IMR-90 (cell line): Measurements from ENCODE around the gene CCDC120. TPM values are rescaled to one million over a fixed set of nuclear protein-coding genes. Genes with fewer than 3 reads are reported as not detected.

Experiments used
- ATAC-seq: fragments of 200-7000 bp; cut with Tn5 transposase; 2 replicates; pipeline ENCODE4 v1.9.1; 2020; ENCODE audit warnings: low read depth, mild to moderate bottlenecking, moderate library complexity
- BruUV-seq: library from RNA; stranded (reverse); fragments of 400-500 nt; replicated peaks from 2 replicates; lab custom pipeline; 2021; lab: Mats Ljungman, UMichigan
- CTCF ChIA-PET: fragments of 300-600 bp; formaldehyde crosslinking; extraction: SDS; loops from one replicate; lab custom pipeline; 2021; ENCODE audit warnings: antibody characterized with exemption; lab: Yijun Ruan, JAX
- POLR2A ChIA-PET: fragments of 300-600 bp; sonication (Branson Sonifier 250); formaldehyde crosslinking; loops from one replicate; lab custom pipeline; 2022; ENCODE audit warnings: antibody characterized with exemption; ENCODE audit not compliant: unreplicated experiment; lab: Charles Lee
- DNase-seq: peaks from one replicate; pipeline ENCODE4 v3.0.0; 2013
- H2AFZ ChIP-seq: replicated peaks from 2 replicates; pipeline ENCODE3; 2013; ENCODE audit warnings: low read length, mild to moderate bottlenecking; ENCODE audit not compliant: poor library complexity
- H2AK5ac ChIP-seq: 2 replicates; pipeline ENCODE4 v1.6.1; 2013; ENCODE audit warnings: low read depth, low read length, inconsistent platforms
- H2AK9ac ChIP-seq: replicated peaks from 2 replicates; pipeline ENCODE3; 2013; ENCODE audit warnings: mild to moderate bottlenecking, low read depth, low read length, moderate library complexity; ENCODE audit not compliant: poor library complexity
- H2BK120ac ChIP-seq: 2 replicates; pipeline ENCODE4 v1.6.1; 2013; ENCODE audit warnings: low read depth, low read length, inconsistent platforms
- H2BK15ac ChIP-seq: 3 replicates; pipeline ENCODE4 v1.6.1; 2013; ENCODE audit warnings: low read depth, low read length, inconsistent platforms
- H2BK20ac ChIP-seq: 2 replicates; pipeline ENCODE4 v1.6.1; 2013; ENCODE audit warnings: low read depth, mild to moderate bottlenecking, inconsistent platforms, low read length, moderate library complexity
- H2BK5ac ChIP-seq: 2 replicates; pipeline ENCODE4 v1.6.1; 2013; ENCODE audit warnings: mild to moderate bottlenecking, low read depth, low read length, inconsistent platforms; ENCODE audit not compliant: poor library complexity, severe bottlenecking
- H3K14ac ChIP-seq: replicated peaks from 2 replicates; pipeline ENCODE4 v1.6.1; 2013; ENCODE audit warnings: low read depth, low read length, inconsistent platforms
- H3K18ac ChIP-seq: 2 replicates; pipeline ENCODE4 v1.6.1; 2013; ENCODE audit warnings: low read depth, low read length, control low read depth
- H3K23ac ChIP-seq: 2 replicates; pipeline ENCODE4 v1.6.1; 2013; ENCODE audit warnings: low read depth, low read length, inconsistent platforms
- H3K27ac ChIP-seq: 2 replicates; pipeline ENCODE4 v1.5.1; 2013; ENCODE audit warnings: mild to moderate bottlenecking, control low read depth, low read length; ENCODE audit not compliant: insufficient read depth
- H3K27me3 ChIP-seq: 2 replicates; pipeline ENCODE4 v1.6.1; 2013; ENCODE audit warnings: low read length; ENCODE audit not compliant: control insufficient read depth, insufficient read depth
- H3K36me3 ChIP-seq: 2 replicates; pipeline ENCODE4 v1.6.1; 2013; ENCODE audit warnings: low read length, mixed read lengths; ENCODE audit not compliant: control insufficient read depth, insufficient read depth
- H3K4ac ChIP-seq: 2 replicates; pipeline ENCODE4 v1.6.1; 2013; ENCODE audit warnings: low read depth, low read length, inconsistent platforms
- H3K4me1 ChIP-seq: 2 replicates; pipeline ENCODE4 v1.6.1; 2013; ENCODE audit warnings: low read length, mixed read lengths; ENCODE audit not compliant: control insufficient read depth, insufficient read depth
- H3K4me2 ChIP-seq: 2 replicates; pipeline ENCODE4 v1.6.1; 2013; ENCODE audit warnings: low read depth, mild to moderate bottlenecking, control low read depth, low read length, moderate library complexity
- H3K4me3 ChIP-seq: 2 replicates; pipeline ENCODE4 v1.5.1; 2013; ENCODE audit warnings: low read depth, mild to moderate bottlenecking, control low read depth, low read length, moderate library complexity; ENCODE audit not compliant: insufficient read depth
- H3K56ac ChIP-seq: 2 replicates; pipeline ENCODE4 v1.6.1; 2013; ENCODE audit warnings: low read length, inconsistent platforms; ENCODE audit not compliant: insufficient read depth; ENCODE audit errors: extremely low read depth
- H3K79me1 ChIP-seq, 2 experiments: 2 replicates each; pipeline ENCODE4 v1.6.1; 2013; ENCODE audit warnings: low read length in 2 of 2, inconsistent platforms in 1 of 2, low read depth in 1 of 2
- H3K9ac ChIP-seq: 2 replicates; pipeline ENCODE4 v1.6.1; 2013; ENCODE audit warnings: low read depth, low read length, control low read depth
- H3K9me1 ChIP-seq: 2 replicates; pipeline ENCODE4 v1.6.1; 2013; ENCODE audit warnings: low read length, inconsistent platforms; ENCODE audit not compliant: insufficient read depth
- H3K9me3 ChIP-seq: 2 replicates; pipeline ENCODE4 v1.6.1; 2013; ENCODE audit warnings: low read length; ENCODE audit not compliant: control insufficient read depth, insufficient read depth
- H4K20me1 ChIP-seq: 2 replicates; pipeline ENCODE4 v1.6.1; 2013; ENCODE audit warnings: low read length, inconsistent platforms; ENCODE audit not compliant: insufficient read depth
- H4K5ac ChIP-seq: 2 replicates; pipeline ENCODE4 v1.6.1; 2013; ENCODE audit warnings: mild to moderate bottlenecking, low read depth, low read length, control low read depth
- H4K8ac ChIP-seq, 2 experiments: 2 replicates each; pipeline ENCODE4 v1.6.1; 2013; ENCODE audit warnings: low read depth in 2 of 2, low read length in 2 of 2, control low read depth in 1 of 2, inconsistent platforms in 1 of 2
- H4K91ac ChIP-seq: 2 replicates; pipeline ENCODE4 v1.6.1; 2013; ENCODE audit warnings: low read depth, low read length, inconsistent platforms; ENCODE audit not compliant: insufficient read depth
- BHLHE40 ChIP-seq: fragments of 150-350 bp; IDR thresholded peaks from 2 replicates; pipeline ENCODE4 v1.6.1; 2016; ENCODE audit warnings: mild to moderate bottlenecking, low read depth, low read length
- CEBPB ChIP-seq: IDR thresholded peaks from 2 replicates; pipeline ENCODE4 v1.6.1; 2012; ENCODE audit warnings: low read depth, low read length, improper control_type of control experiment
- CHD1 ChIP-seq: IDR thresholded peaks from 2 replicates; pipeline ENCODE4 v1.6.1; 2012; ENCODE audit warnings: low read depth, low read length, improper control_type of control experiment
- FOS ChIP-seq: fragments of 150-350 bp; IDR thresholded peaks from 2 replicates; pipeline ENCODE4 v1.6.1; 2016; ENCODE audit warnings: low read depth, low read length
- MAFK ChIP-seq: IDR thresholded peaks from 2 replicates; pipeline ENCODE4 v1.6.1; 2012; ENCODE audit warnings: low read depth, low read length, improper control_type of control experiment
- MAZ ChIP-seq: IDR thresholded peaks from 2 replicates; pipeline ENCODE4 v1.6.1; 2012; ENCODE audit warnings: low read depth, mild to moderate bottlenecking, low read length, improper control_type of control experiment, moderate library complexity, borderline replicate concordance
- MXI1 ChIP-seq: IDR thresholded peaks from 2 replicates; pipeline ENCODE4 v1.6.1; 2012; ENCODE audit warnings: low read depth, mild to moderate bottlenecking, low read length, moderate library complexity, borderline replicate concordance
- NFE2L2 ChIP-seq: fragments of 150-350 bp; IDR thresholded peaks from 2 replicates; pipeline ENCODE4 v1.6.1; 2016; ENCODE audit warnings: low read depth, mild to moderate bottlenecking, low read length
- POLR2A ChIP-seq: IDR thresholded peaks from 2 replicates; pipeline ENCODE4 v1.6.1; 2012; ENCODE audit warnings: mild to moderate bottlenecking, low read depth, low read length
- RAD21 ChIP-seq: IDR thresholded peaks from 2 replicates; pipeline ENCODE4 v1.6.1; 2012; ENCODE audit warnings: low read length, improper control_type of control experiment
- RCOR1 ChIP-seq: IDR thresholded peaks from 2 replicates; pipeline ENCODE4 v1.6.1; 2012; ENCODE audit warnings: mild to moderate bottlenecking, low read length, improper control_type of control experiment; ENCODE audit not compliant: insufficient replicate concordance
- RFX5 ChIP-seq: IDR thresholded peaks from 2 replicates; pipeline ENCODE4 v1.8.0; 2012; ENCODE audit warnings: low read depth, mild to moderate bottlenecking, low read length, moderate library complexity
- SMC3 ChIP-seq: fragments of 150-350 bp; IDR thresholded peaks from 2 replicates; pipeline ENCODE4 v1.6.1; 2016; ENCODE audit warnings: low read depth, mild to moderate bottlenecking, antibody characterized with exemption, low read length, moderate library complexity
- WGBS, 2 experiments: methylation state at CpG; one replicate each; pipeline versions ENCODE4 v1.1.5 to v1.1.7; 2013; ENCODE audit warnings: missing lambda C conversion rate in 2 of 2; ENCODE audit not compliant: insufficient read length in 1 of 2; ENCODE audit errors: extremely low coverage in 2 of 2; 5-methylcytosine and 5-hydroxymethylcytosine counted together
- dilution Hi-C: fragments of 300-500 bp; cut with HindIII; formaldehyde crosslinking; loops from one replicate; pipeline ENCODE4 v1.14.3; 2018; ENCODE audit warnings: low sequenced_read_pairs; ENCODE audit not compliant: unreplicated experiment
- in situ Hi-C: fragments of 300-500 bp; cut with MboI; formaldehyde crosslinking; loops from 3 replicates; pipeline ENCODE4 v1.14.3; 2019; ENCODE audit warnings: low sequenced_read_pairs, inconsistent platforms, mixed read lengths
- intact Hi-C: fragments of 100-400 bp; cut with micrococcal nuclease; formaldehyde crosslinking; loops from 2 replicates; pipeline ENCODE4 v1.10.0; 2022
- polyA plus RNA-seq, 3 experiments: library from polyadenylated mRNA; depleted of rRNA; stranded (reverse); fragments of >200 nt; gene quantifications; 2 replicates each; pipeline ENCODE4 v1.2.3, GENCODE V29; 2012; ENCODE audit warnings: low replicate concordance in 1 of 3
- total RNA-seq: library from RNA; depleted of rRNA; stranded (reverse); fragments of >200 nt; gene quantifications from 2 replicates; pipeline ENCODE4 v1.2.3, GENCODE V29; 2012
- TF ChIP-seq, protein P1 (sequence below): fragments of 150-350 bp; IDR thresholded peaks from 2 replicates; pipeline ENCODE4 v1.6.1; 2017; ENCODE audit warnings: mild to moderate bottlenecking, antibody characterized with exemption, low read length, low read depth
- TF ChIP-seq, protein P2 (sequence below): fragments of 150-350 bp; IDR thresholded peaks from 2 replicates; pipeline ENCODE4 v1.6.1; 2016; ENCODE audit warnings: low read depth, mild to moderate bottlenecking, low read length, moderate library complexity, borderline replicate concordance
- TF ChIP-seq, protein P3 (sequence below): conservative IDR thresholded peaks from 2 replicates; pipeline ENCODE4 v1.5.1; 2012; ENCODE audit warnings: mild to moderate bottlenecking, low read depth, low read length, improper control_type of control experiment

The CCDC120 gene
- total and polyA plus RNA-seq, 2 of the 4 experiments (the other 2 are of a cell fraction) = 0.18 to 2.0 TPM

DNA sequence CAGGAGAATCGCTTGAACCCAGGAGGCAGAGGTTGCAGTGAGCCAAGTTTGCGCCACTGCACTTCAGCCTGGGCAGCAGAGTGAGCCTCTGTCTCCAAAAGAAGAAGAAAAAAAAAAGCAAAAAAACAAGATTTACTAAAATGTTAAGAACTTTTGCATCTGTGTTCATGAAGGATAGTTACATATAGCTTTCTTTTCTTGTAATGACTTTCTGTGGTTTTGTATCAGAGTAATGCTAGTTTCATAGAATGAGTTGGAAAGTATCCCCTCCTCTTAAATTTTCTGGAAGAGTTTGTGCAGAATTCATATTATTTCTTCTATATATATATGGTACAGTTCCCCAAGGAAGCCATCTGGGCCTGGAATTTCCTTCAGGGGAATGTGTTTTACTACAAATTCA lies 39.7 kb upstream of the CCDC120 start:
- dilution Hi-C loops (no loop called here), intact Hi-C loops (no loop called here), in situ Hi-C loops (no loop called here)
- no peaks in the 10 kb centered on the region for H4K20me1 ChIP-seq
- H2BK5ac ChIP-seq = no peak overlapping the region
- DNase-seq (no peak), ATAC-seq (no peak)
- H2AFZ ChIP-seq = no peak overlapping the region
- H2BK15ac ChIP-seq = no peak overlapping the region
- H3K4ac ChIP-seq = no peak overlapping the region
- no peaks in the 10 kb centered on the region for H3K4me1 ChIP-seq
- H3K9me1 ChIP-seq = no peaks in the 10 kb centered on the region
- H3K9me3 ChIP-seq = no peaks in the 10 kb centered on the region
- H4K5ac ChIP-seq = no peak overlapping the region
- H2AK5ac ChIP-seq = no peak overlapping the region
- H3K4me2 ChIP-seq = no peak overlapping the region
- no peak overlapping the region for H2BK20ac ChIP-seq
- no peak overlapping the region for H4K8ac ChIP-seq
- H3K18ac ChIP-seq = no peak overlapping the region
- no peak overlapping the region for H3K27ac ChIP-seq
- no peak overlapping the region for H4K91ac ChIP-seq
- ChIA-PET POLR2A (no interaction called here), CTCF (no interaction called here)
- no peak overlapping the region for H3K56ac ChIP-seq
- H3K4me3 ChIP-seq = no peak overlapping the region
- H3K27me3 ChIP-seq = no peaks in the 10 kb centered on the region
- TF ChIP-seq RFX5 (no peak), FOS (no peak), MAZ (no peak), MXI1 (no peak), RCOR1 (no peak), NFE2L2 (no peak), RAD21 (no peak), POLR2A (no peak), SMC3 (no peak), MAFK (no peak), CHD1 (no peak), CEBPB (no peak), BHLHE40 (no peak)
- TF ChIP-seq, protein P1, sequence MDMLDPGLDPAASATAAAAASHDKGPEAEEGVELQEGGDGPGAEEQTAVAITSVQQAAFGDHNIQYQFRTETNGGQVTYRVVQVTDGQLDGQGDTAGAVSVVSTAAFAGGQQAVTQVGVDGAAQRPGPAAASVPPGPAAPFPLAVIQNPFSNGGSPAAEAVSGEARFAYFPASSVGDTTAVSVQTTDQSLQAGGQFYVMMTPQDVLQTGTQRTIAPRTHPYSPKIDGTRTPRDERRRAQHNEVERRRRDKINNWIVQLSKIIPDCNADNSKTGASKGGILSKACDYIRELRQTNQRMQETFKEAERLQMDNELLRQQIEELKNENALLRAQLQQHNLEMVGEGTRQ = no peak
- TF ChIP-seq, protein P2, sequence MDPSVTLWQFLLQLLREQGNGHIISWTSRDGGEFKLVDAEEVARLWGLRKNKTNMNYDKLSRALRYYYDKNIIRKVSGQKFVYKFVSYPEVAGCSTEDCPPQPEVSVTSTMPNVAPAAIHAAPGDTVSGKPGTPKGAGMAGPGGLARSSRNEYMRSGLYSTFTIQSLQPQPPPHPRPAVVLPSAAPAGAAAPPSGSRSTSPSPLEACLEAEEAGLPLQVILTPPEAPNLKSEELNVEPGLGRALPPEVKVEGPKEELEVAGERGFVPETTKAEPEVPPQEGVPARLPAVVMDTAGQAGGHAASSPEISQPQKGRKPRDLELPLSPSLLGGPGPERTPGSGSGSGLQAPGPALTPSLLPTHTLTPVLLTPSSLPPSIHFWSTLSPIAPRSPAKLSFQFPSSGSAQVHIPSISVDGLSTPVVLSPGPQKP = no peak
- TF ChIP-seq, protein P3, sequence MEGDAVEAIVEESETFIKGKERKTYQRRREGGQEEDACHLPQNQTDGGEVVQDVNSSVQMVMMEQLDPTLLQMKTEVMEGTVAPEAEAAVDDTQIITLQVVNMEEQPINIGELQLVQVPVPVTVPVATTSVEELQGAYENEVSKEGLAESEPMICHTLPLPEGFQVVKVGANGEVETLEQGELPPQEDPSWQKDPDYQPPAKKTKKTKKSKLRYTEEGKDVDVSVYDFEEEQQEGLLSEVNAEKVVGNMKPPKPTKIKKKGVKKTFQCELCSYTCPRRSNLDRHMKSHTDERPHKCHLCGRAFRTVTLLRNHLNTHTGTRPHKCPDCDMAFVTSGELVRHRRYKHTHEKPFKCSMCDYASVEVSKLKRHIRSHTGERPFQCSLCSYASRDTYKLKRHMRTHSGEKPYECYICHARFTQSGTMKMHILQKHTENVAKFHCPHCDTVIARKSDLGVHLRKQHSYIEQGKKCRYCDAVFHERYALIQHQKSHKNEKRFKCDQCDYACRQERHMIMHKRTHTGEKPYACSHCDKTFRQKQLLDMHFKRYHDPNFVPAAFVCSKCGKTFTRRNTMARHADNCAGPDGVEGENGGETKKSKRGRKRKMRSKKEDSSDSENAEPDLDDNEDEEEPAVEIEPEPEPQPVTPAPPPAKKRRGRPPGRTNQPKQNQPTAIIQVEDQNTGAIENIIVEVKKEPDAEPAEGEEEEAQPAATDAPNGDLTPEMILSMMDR = no peak
- no TSS peak for BruUV-seq
- no peaks in the 10 kb centered on the region for H3K79me1 ChIP-seq
- no peak overlapping the region for H3K23ac ChIP-seq
- no peaks in the 10 kb centered on the region for H3K36me3 ChIP-seq
- H2AK9ac ChIP-seq = no peak overlapping the region
- no peak overlapping the region for H3K9ac ChIP-seq
- H3K14ac ChIP-seq = no peak overlapping the region
- no peak overlapping the region for H2BK120ac ChIP-seq
- WGBS, 2 experiments = 56% methylated on average over 2 of the region's 2 CpGs; no CpG with 5 or more reads in 1 of the 2 experiments
